Omental fat pad (tissue), 4 donors: ENCODE measurements around the gene AGRP. TPM values are rescaled to one million over a fixed set of nuclear protein-coding genes. Genes with fewer than 3 reads are reported as not detected.

Experiments used
- ATAC-seq: fragments of 150-250 bp; one replicate; pipeline ENCODE4 v1.9.1; 2016; ENCODE audit warnings: mild to moderate bottlenecking, moderate library complexity; ENCODE audit not compliant: low FRiP score
- DNase-seq: peaks from one replicate; pipeline ENCODE4 v3.0.0-alpha.2; 2019; ENCODE audit warnings: low spot score
- CTCF ChIP-seq, 3 donors: fragments of 450-650 bp; IDR thresholded peaks; one replicate each; pipeline ENCODE4 v1.5.1; 2016 to 2017; ENCODE audit warnings: antibody characterized with exemption in 3 of 3, mild to moderate bottlenecking in 3 of 3, moderate library complexity in 2 of 3
- total RNA-seq, 4 donors: library from RNA; depleted of rRNA; stranded (reverse); fragments of >200 nt; gene quantifications; one replicate each; pipeline ENCODE4 v1.1.0, GENCODE V29; 2016

The AGRP gene
- total RNA-seq, 4 donors from 2014 or later: not detected

GRCh38 chr16:67456391-67457081 is 26.8 kb downstream of the AGRP start:
- ATAC-seq (peak; percentile 35), DNase-seq (no peak)
- TF ChIP-seq CTCF (IDR thresholded peaks at IDR 0.05): no peak

GRCh38 chr16:67454852-67455251 is 28.5 kb downstream of the AGRP start:
- no peak for ATAC-seq
- no peak for DNase-seq
- no peak for TF ChIP-seq CTCF (IDR thresholded peaks at IDR 0.05)

- no peak for TF ChIP-seq CTCF (IDR thresholded peaks at IDR 0.05)
- no peak for DNase-seq
- ATAC-seq: no peak
These were observed 29.2 kb downstream of the AGRP start for GRCh38 chr16:67454104-67454503.

- no peak for DNase-seq
- ATAC-seq: no peak
- TF ChIP-seq CTCF (IDR thresholded peaks at IDR 0.05): no peak
These were observed 31.5 kb downstream of the AGRP start for GRCh38 chr16:67451704-67452435.

GRCh38 chr16:67451061-67451703 is 32.2 kb downstream of the AGRP start:
- DNase-seq (no peak), ATAC-seq (no peak)
- no peak for TF ChIP-seq CTCF (IDR thresholded peaks at IDR 0.05)

GRCh38 chr16:67449739-67450138 is 33.6 kb downstream of the AGRP start:
- TF ChIP-seq CTCF (IDR thresholded peaks at IDR 0.05): no peak
- DNase-seq (no peak), ATAC-seq (no peak)
